Panc1 (cell line): Measurements from ENCODE around the gene SEC22B.
"Not testable (repeated sequence)": the region's sequence is repeated elsewhere in the genome, so short reads cannot be mapped to it uniquely, and the experiment has no call there.

Source experiments
- CTCF ChIP-seq: fragments of 450-650 bp; IDR thresholded peaks from 2 replicates; pipeline ENCODE4 v1.5.1; 2017; ENCODE audit warnings: mild to moderate bottlenecking
- REST ChIP-seq, 2 experiments: IDR thresholded peaks; 2 replicates each; pipeline ENCODE4 v1.6.1; 2011 to 2012; ENCODE audit warnings: low read depth in 2 of 2, control low read depth in 1 of 2, low read length in 1 of 2, mild to moderate bottlenecking in 1 of 2, moderate library complexity in 1 of 2; ENCODE audit not compliant: insufficient read depth in 1 of 2

- not testable (repeated sequence) for TF ChIP-seq CTCF; REST (IDR thresholded peaks at IDR 0.05; ENCODE audit: insufficient read depth in 1 of 2, low read depth in 2 of 2, low read length in 1 of 2)
These were observed 26.0 kb downstream of the SEC22B start for GRCh38 chr1:120150138-120150822.
